ENCODE data around the gene VAMP1.
"Not testable (repeated sequence)": the region's sequence is repeated elsewhere in the genome, so short reads cannot be mapped to it uniquely, and the experiment has no call there.

The VAMP1 gene

DNA sequence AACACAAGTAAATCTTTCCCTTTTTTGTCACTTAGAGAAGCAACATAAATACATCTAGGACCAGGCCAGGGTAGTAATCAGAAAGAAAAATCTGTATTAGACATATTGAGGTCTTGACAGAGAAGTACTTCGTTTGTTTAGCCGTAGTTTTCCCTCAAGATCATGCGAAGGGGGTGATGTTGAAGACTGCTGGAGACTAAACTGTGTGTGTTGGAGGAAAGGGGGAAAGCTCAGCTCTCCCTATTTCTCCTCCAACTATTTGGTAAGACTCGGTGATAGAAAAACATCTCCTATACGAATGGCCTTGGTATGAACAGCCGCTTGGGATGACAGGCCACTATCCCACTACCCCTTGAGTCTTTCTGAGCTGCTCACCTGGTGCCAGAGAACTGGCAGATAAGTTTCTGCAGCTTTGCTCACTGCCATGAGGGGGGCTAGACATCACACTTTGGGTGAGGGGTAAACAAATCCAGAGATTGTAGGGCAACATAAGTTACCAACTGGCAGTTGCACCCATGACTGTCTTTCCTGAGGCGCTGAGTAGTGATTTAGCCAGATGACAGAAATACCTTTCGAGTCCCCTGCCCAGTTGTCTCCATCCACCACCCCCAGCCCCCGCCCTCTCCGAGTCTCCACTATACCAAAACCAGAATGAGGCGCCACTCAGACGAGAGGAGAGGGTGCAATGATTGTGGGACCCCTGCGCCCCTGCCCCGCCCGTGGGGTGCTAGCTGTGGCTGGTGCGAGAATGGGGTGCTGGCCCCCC is 685 bp downstream of the VAMP1 start:
- no peak for DNase-seq (ENCODE audit: low read depth in 2 of 3, low spot score in 2 of 3)

DNA sequence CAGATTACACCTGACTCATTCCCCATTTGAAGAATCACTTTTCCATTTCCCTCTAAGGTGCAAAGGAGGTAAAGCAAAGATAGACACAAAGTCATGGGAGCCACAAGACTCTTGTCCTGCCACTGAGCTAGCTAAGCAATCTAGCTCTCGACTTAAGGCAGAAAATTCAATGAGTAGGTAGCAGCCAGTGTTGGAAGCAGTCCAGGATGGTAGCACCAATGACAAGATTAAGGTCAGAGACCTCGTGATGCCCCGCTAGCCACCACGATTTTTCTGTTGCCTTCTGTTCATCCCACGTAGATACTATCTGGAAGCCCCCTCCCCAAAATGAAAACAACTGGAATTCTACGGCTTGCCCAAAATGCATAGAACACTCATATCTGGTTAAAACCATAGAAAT is 1.4 kb downstream of the VAMP1 start:
- DNase-seq (ENCODE audit: low read depth in 2 of 3, low spot score in 2 of 3), result no peak

DNA sequence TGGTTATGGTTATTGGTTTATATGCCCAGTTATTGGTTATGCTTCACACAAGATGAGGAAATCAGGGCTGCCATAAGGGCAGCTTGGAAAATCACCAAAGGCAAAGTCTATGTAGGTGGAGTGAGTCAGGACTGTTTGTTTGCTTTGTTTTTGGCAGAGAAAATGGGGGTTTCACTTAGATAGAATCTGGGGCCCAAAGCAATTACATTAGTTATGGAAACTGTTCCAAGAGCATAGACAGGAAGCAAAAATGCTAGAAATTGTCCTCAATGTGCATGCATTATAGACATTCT is 2.2 kb downstream of the VAMP1 start:
- no peak for DNase-seq (ENCODE audit: low read depth in 2 of 3, low spot score in 2 of 3)

DNA sequence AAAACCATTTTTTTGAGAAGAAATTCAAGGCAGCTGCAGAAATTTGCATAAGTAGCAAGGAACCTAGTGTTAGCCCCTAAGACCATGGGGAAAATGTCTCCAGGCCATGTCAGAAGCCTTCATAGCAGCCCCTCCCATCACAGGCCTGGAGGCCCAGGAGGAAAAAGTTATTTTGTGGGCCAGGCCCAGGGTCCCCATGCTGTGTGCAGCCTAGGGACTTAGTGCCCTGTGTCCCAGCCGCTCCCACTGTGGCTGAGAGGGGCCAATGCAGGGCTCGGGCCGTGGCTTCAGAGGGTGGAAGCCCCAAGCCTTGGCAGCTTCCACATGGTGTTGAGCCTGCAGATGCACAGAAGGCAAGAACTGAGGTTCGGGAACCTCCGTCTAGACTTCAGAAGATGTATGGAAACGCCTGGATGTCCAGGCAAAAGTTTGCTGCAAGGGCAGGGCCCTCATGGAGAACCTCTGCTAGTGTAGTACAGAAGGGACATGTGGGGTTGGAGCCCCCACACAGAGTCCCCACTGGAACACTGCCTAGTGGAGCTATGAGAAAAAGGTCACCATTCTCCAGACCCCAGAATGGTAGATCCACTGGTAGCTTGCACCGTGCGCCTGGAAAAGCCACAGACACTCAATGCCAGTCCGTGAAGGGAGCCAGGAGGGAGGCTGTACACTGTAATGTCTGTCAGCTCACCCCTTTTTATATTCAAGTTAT is 2.8 kb downstream of the VAMP1 start:
- not testable (repeated sequence) for DNase-seq (ENCODE audit: low read depth in 2 of 3, low spot score in 2 of 3)

DNA sequence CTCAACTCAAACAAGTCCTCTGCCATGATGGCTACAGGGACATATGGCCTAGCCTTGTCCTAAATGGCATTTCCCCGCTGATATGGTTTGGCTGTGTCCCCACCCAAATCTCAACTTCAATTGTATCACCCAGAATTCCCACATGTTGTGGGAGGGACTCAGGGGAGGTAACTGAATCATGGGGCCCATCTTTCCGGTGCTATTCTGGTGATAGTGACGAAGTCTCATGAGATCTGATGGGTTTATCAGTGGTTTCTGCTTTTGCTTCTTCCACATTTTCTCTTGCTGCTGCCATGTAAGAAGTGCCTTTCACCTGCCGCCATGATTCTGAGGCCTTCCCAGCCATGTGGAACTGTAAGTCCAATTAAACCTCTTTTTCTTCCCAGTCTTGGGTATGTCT is 3.7 kb downstream of the VAMP1 start:
- DNase-seq (ENCODE audit: low read depth in 2 of 3, low spot score in 2 of 3), result not testable (repeated sequence)

DNA sequence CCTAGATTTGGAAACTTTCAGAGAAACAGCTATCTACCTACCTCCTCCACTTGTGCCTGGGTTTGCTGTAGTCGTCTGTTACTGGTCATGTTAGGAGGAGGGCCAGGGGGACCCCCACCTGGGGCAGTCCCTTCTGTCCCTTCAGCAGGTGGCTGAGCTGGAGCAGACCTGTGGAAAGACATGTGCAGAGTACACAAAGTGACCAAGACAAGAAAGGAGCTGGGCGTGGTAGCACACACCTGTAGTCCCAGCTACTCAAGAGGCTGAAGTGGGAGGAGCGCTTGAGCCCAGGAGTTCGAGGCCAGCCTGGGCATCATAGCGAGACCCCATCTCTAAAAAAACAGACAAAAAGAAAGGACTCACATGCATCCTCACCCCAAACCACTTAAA is 4.3 kb downstream of the VAMP1 start:
- DNase-seq (ENCODE audit: low read depth in 2 of 3, low spot score in 2 of 3), result no peak

DNA sequence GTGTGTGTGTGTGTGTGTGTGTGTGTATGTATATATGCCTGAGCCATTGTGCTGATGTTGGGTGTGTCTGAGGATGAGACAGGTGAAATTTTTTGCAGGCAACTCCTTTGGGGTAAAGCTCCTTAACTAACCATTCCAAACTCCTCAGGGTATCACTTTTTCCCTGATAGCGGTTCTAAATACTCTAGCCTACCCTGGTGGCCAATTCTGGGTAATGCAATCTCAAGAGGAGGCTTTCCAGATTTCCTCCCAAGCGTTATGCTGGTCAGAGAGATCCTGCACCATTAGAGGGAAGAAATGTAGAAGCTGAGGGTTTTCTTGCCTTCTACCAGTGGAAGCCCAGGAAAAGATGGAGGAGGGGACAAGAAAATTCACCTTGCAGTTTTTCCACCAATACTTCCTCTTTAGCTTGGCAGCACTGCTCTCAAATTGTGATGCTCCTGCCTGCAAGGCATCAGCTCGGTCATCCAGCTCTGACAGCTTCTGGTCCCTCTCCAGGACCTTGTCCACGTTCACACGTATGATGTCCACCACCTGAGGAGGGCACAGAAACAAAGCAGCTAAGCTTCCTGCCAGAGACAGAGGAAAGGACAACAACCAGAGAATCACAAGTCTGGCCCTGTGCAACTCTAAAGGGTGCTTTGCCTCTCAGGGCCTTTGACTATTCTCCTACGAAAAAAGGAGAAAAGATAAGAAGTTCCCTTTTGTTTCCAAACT is 4.9 kb downstream of the VAMP1 start:
- DNase-seq (ENCODE audit: low read depth in 2 of 3, low spot score in 2 of 3), result no peak

DNA sequence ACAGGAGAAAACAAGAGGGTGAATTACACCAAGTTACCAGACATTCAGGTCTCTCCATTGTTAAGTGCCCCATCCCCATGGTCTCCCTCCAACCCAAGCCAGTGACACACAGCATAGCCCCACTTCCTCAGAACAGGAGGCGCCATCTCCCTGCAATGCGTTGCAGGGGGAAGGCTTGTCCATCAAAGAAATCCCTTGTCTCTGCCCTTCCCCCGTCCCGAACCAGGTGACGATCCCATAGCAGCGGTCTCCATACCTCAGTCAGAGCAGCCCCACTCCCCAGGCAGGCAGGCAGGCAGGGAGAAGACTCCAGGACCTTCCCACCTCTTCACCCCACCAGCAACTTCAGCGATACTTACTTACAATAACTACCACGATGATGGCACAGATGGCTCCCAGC is 5.9 kb downstream of the VAMP1 start:
- DNase-seq (ENCODE audit: low read depth in 2 of 3, low spot score in 2 of 3), result no peak

DNA sequence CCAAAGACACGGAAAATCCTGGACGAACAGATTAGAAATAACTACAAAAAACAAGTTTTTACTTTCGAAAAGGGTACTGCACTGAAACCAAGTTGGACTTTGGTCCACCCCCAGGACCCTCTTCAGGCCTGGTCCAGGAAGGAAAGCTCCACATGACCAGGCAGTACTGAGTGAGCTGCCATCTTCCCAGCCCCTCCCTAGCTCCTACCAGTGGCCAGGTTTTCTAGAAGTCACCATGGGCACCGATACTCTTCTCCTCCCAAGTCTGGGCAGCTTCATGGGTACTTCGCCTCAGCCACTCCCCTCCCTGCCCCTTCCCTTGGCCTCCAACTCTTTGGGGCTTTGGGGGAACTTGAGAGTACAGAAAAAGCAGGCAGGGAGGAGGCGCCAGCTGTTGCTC is 6.6 kb downstream of the VAMP1 start:
- no peak for DNase-seq (ENCODE audit: low read depth in 2 of 3, low spot score in 2 of 3)

DNA sequence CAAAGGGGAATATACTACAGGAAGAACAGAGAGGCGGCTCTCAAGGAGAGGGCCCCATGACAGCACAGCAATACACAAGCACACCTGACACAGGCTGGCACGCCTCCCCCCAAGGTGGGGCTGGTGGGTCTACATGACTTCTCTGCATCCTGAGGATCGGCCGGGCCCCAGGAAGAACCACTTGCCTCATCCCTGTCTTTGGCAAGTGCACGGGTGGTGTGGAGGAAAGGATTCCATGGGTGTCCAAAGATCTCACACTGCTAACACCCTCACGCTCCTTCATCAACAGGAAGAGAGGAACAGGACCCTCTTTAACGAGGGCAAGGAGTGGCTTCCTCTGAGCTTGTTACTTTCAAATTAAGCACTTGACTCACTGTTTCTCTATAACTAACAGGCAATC is 7.3 kb downstream of the VAMP1 start:
- DNase-seq (ENCODE audit: low read depth in 2 of 3, low spot score in 2 of 3), result no peak

DNA sequence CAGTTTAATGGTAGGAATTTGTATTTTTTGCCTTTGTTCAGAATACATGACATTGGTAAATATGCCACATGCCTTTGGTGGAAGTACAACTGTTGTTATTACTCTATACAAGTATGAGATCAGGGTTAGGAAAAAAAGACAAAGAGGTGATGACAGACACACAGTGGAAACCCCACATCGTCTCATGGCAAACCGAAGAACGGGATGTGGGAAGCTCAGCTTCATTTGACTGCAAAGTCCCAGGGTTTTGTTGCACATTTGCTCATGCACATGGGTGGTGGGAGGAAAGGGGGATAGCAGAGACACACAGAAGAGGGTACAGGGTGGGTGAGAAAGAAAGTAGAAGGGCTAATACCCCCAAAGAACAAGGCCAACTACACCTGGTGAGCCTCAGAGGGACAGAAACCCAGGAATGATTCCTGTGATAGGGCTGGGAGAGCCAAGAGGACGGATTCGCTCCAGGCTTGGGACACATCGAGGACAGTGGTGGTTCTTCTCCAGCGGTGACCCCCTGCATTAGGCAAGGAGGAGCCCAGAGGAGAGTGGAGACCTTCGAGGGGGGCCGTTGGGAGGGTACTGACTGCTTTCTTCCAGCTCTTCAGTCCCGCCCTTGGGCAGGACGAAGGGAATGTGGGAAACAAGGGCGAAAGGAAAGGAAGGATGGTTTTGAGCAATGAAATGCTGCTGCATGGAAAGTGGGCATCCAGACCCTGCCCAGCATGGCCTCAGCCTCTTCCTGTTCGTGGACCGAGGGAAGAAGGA is 8.1 kb downstream of the VAMP1 start:
- no peak for DNase-seq (ENCODE audit: low read depth in 2 of 3, low spot score in 2 of 3)

DNA sequence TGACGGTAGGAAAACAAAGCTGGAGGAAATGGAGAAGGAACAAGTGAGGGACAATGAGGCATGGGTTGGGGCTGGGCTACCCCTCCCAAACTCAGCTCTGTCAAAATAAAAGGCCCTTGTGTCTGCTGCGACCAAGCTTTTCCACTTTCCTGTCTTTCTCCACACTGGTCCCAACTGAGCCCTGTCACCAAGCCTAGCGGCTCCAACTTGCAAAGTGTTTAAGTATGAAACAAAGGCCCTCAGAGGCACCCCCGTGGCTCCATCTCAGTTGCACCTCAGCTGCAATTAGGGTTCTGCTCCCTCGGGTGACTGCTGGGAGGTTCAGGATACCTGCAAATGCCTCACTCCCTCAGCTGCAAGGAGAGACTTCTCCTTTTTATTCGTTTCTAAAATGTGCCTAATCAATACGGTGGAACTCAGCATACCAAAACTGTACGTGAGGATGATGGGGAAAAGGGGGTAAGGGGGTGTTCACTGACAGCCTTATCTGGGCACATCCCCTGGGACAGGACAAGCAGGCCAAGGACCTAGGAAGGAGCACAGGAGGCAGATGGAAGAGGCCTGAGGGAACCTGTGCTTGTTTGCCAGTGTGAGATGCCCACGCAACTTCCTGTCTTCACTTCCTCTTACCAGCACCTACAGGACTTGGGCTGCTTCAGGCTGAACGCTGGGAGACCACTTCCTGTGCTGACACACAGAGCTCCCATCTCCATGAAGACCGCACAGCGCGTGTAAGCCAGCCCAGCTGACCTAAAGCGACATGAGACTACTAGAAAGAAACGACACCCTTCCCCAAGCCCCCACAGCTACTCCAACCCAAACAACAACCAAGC is 8.9 kb downstream of the VAMP1 start:
- DNase-seq (ENCODE audit: low read depth in 2 of 3, low spot score in 2 of 3), result peak in 1 of 3 experiments; percentile 69

DNA sequence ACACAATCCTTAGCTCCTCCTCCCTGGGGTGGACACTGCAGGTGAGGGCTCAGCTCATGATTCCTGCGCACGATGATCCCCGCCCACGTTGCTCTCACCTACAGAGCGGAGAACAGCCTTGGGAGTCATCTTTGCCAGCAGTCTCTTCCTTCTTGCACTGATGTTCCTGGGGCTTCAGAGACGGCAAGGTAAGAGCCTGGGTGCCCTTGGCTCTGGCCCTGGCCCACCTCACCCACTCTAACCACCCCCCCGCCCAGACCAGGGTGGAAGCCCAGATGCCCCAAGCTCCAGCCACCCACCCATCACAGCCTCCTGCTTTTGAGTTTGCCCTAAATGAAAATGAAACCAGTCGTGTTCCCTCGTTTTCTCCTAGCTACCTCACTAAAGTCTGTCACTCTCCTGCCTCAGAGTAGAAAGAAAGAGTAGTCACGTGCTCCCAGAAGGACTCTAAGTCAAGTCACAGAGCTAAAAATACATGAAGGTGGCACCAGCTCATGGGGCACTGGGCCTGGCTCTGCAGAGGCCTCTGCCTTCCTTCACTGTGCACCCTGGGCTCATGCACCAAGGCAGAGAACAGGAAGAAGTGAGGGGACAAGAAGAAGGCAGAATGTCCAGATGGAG is 9.6 kb downstream of the VAMP1 start:
- DNase-seq (ENCODE audit: low read depth in 2 of 3, low spot score in 2 of 3), result no peak

DNA sequence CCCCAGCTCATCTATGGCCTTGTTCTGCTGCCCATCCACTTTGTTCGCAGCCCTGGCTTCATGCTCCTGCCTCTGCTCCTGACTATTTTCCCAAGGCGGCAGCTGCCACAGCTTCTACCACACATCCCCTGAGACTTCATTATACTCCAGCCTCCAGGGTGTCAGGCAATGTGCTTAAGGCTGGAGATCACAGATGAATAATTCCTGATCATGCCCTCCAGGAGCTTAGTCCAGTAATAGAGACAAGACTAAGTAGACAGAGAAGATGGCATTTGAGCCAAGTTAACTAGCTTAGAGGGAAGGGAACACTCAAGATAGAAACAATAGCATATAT is 11.5 kb downstream of the VAMP1 start:
- no peak for DNase-seq (ENCODE audit: low read depth in 2 of 3, low spot score in 2 of 3)

DNA sequence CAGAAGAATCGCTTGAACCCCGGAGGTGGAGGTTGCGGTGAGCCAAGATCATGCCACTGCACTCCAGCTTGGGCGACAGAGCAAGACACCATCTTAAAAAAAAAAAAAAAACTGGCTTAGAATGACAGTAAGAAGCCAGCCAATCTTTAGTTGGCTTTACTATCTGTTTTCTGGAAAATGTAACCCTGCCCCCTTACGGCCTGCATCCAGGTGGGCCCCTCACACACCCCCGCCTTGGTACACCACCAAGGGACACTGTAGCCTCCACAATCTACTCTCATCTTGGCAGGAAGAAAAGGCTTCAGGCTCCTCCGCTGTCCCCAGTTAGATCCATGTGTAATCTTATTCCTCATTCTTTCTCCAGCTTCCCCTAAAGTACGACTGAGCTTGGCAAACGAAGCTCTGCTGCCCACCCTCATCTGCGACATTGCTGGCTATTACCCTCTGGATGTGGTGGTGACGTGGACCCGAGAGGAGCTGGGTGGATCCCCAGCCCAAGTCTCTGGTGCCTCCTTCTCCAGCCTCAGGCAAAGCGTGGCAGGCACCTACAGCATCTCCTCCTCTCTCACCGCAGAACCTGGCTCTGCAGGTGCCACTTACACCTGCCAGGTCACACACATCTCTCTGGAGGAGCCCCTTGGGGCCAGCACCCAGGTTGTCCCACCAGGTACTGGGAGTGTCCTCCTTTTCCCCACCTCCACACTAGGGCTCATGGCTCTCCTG is 12.0 kb downstream of the VAMP1 start:
- no peak for DNase-seq (ENCODE audit: low read depth in 2 of 3, low spot score in 2 of 3)

DNA sequence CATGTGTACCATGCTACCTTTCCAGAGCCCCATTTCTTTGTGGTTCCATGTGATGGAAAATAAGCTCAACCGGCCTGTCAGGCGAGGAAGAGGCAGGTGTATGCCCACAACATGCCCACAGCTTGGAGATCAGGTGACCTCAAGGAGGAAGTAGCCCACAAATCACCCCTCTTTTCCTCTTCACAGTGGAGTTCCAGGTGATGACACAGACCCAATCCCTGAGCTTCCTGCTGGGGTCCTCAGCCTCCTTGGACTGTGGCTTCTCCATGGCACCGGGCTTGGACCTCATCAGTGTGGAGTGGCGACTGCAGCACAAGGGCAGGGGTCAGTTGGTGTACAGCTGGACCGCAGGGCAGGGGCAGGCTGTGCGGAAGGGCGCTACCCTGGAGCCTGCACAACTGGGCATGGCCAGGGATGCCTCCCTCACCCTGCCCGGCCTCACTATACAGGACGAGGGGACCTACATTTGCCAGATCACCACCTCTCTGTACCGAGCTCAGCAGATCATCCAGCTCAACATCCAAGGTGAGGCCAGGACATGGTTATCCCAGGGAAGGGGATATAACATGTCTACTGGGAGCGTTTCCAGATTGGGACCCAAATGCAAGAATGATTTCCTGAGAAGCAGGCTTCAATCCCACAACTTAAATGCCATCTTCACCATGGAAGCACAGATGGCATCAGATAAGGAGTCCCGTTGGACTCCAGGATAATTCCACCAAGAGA is 13.1 kb downstream of the VAMP1 start:
- no peak for DNase-seq (ENCODE audit: low read depth in 2 of 3, low spot score in 2 of 3)

DNA sequence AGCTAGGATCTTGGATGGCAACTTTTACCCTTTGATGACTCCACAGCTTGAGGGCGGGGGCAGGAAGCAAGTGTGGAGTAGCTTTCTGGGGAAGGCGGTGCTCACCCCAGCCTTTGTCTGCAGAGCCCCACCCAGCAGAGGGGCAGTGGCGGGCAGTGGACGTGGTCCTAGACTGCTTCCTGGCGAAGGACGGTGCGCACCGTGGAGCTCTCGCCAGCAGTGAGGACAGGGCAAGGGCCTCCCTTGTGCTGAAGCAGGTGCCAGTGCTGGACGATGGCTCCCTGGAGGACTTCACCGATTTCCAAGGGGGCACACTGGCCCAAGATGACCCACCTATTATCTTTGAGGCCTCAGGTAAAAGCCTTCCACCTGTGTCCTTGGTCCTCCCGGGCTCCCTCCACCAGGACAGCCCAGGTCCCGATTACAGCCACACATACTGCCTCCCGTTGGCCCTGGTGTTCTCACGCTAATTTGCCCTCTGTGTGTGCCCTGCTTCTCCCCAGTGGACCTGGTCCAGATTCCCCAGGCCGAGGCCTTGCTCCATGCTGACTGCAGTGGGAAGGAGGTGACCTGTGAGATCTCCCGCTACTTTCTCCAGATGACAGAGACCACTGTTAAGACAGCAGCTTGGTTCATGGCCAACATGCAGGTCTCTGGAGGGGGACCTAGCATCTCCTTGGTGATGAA is 17.4 kb downstream of the VAMP1 start:
- DNase-seq (ENCODE audit: low read depth in 2 of 3, low spot score in 2 of 3), result no peak

DNA sequence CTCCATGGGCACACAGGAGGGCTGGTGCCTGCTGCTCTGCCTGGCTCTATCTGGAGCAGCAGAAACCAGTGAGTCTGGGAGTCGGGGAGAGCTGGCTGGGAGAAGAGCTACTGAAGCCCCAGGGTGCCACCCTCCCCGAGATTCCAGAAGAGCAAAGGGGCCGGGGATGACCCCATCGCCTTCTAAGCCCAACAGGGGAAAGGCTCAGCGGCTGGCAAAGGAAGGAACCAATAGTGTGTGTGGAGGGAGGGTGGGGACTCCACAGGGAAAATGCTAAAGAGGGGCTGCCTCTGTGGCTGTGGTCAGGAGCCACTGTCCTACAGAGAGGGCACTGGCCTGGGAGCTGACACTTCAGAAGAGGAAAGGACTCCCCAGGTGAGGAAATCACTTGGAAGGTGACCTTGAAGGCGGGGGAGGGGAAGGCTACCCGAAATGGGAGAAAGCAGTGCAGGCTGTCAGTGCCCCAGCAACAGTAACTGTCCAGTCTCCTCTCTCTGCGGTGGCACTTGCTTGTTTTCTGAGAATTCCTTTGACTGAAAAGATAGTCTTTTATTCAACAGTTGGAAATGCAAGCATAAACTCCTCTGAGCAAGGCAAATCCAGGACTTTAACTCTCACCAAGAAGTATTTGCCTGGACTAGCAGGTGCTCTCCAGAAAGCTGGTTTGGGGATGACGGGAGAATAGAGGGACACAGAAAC is 18.1 kb downstream of the VAMP1 start:
- no peak for DNase-seq (ENCODE audit: low read depth in 2 of 3, low spot score in 2 of 3)
